ENCODE results near the gene MAGEB18. TPM values are rescaled to one million over a fixed set of nuclear protein-coding genes. Genes with fewer than 3 reads are reported as not detected.

Gene MAGEB18
- total RNA-seq (not detected), polyA plus RNA-seq (not detected)
- long read RNA-seq, donor 1, result 0 reads
- long read RNA-seq, donor 2, result 0 reads
- long read RNA-seq, donor 3, result 0 reads
- long read RNA-seq, donor 4, result 0 reads
- long read RNA-seq, donor 5, result 0 reads
- long read RNA-seq, donor 6, result 0 reads
- long read RNA-seq, donor 7, result 0 reads
- long read RNA-seq, donor 8, result 0 reads
- long read RNA-seq, donor 9, result 0 reads
- long read RNA-seq, donor 10, result 0 reads

DNA sequence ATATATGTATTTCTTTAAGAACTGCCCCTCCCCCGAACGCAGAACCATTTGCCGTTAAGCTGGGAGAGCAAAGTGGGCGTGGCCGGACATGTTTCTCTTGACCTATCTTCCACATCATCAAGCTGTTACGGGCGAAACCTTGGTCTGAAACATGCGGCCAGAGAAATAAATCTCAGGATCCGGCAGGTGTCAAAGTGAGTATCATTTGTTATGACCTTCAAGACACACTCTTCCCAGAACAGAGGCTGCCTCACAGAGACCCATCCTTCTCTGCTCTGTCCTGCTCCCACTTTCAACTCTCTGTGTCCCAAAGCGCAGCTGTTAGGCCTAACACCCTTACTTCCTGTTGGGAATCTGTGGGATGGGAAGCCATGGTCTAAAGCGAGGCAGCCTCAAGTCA, at the start of gene MAGEB18:
MAGEB18 (plus strand) TSS at position 70 of the 400 bp plus-strand sequence. CDS start 643 bp downstream, outside the sequence.
- intact Hi-C loops (cut with DNase I), result no loop called here
- WGBS, 4 donors, result 37 to 70% (median 65%) methylated on average over 10 to 11 of the region's 11 CpGs
- H3K36me3 ChIP-seq (replicated peaks in 1 of 2), result no peaks in the 10 kb centered on the region
- H3K27ac ChIP-seq, result no peak within 1 kb of the TSS
- H3K4me1 ChIP-seq (replicated peaks in 1 of 2), result no peaks in the 10 kb centered on the region
- H3K9me3 ChIP-seq (replicated peaks in 1 of 3), result no peaks in the 10 kb centered on the region
- no peaks in the 10 kb centered on the region for H3K27me3 ChIP-seq
- no peak for DNase-seq
- H3K4me3 ChIP-seq, result no peak within 1 kb of the TSS
- no peak for TF ChIP-seq POLR2A (IDR thresholded peaks at IDR 0.05)
- TF ChIP-seq, protein P1, sequence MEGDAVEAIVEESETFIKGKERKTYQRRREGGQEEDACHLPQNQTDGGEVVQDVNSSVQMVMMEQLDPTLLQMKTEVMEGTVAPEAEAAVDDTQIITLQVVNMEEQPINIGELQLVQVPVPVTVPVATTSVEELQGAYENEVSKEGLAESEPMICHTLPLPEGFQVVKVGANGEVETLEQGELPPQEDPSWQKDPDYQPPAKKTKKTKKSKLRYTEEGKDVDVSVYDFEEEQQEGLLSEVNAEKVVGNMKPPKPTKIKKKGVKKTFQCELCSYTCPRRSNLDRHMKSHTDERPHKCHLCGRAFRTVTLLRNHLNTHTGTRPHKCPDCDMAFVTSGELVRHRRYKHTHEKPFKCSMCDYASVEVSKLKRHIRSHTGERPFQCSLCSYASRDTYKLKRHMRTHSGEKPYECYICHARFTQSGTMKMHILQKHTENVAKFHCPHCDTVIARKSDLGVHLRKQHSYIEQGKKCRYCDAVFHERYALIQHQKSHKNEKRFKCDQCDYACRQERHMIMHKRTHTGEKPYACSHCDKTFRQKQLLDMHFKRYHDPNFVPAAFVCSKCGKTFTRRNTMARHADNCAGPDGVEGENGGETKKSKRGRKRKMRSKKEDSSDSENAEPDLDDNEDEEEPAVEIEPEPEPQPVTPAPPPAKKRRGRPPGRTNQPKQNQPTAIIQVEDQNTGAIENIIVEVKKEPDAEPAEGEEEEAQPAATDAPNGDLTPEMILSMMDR (IDR thresholded peaks at IDR 0.05), result no peak

DNA sequence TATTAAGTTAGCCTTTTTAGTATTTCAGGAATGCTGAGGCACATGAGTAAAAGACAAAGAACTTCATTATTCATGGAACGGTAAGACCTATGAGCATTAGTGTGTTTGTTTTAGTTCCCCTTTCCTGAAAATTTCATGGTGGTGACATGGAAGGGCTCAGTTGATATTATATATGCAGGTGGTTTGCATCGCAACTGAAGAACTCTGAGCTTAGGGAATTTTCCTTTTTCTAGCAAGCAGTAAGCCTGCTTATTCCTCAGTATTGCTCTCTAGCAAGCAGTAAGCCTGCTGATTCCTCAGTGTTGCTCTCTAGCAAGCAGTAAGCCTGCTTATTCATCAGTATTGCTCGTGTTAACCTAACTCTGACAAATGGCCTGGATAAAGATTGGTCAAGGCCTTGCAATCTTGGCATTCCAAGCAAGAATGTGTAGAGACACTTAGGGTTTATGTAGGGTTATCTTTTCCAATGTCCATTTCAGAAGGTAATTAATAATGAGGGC, 37.7 kb upstream of the MAGEB18 start:
- no peaks in the 10 kb centered on the region for H3K36me3 ChIP-seq (replicated peaks in 1 of 2)
- no peak overlapping the region for H3K27ac ChIP-seq
- DNase-seq, result no peak
- intact Hi-C loops (cut with DNase I), result no loop called here
- H3K4me1 ChIP-seq (replicated peaks in 1 of 2), result no peaks in the 10 kb centered on the region
- TF ChIP-seq, protein P1 (IDR thresholded peaks at IDR 0.05), result no peak
- TF ChIP-seq POLR2A (IDR thresholded peaks at IDR 0.05), result no peak
- H3K27me3 ChIP-seq, result no peaks in the 10 kb centered on the region
- H3K9me3 ChIP-seq (replicated peaks in 1 of 3), result no peaks in the 10 kb centered on the region
- WGBS, 4 donors, result 39 to 58% (median 51%) methylated on average over 3 of the region's 3 CpGs
- no peak overlapping the region for H3K4me3 ChIP-seq

DNA sequence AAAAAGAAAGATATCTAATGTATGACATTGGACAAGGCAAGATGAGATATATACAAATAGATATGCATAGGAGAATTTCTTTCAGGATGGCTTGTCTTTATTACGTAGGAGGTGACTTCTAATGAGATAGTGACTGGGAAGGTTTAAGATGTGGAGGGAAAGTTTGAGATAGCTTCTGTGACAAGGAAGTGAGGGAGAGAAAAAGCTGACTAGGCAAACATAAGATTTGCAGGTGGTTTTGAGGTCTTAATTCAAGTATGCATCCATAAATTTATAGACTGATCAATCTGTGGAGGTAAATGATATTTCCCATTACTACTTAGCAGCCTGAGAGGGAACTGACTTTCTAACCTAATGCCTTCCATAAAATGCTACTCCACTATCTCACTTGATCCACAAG, 29.0 kb upstream of the MAGEB18 start:
- DNase-seq, result no peak
- intact Hi-C loops (cut with DNase I), result no loop called here
- Histone ChIP-seq H3K27me3 (no peaks in the 10 kb centered on the region), H3K36me3 (replicated peaks in 1 of 2) (no peaks in the 10 kb centered on the region), H3K4me3 (no peak overlapping the region), H3K4me1 (replicated peaks in 1 of 2) (no peaks in the 10 kb centered on the region), H3K27ac (no peak overlapping the region), H3K9me3 (replicated peaks in 1 of 3) (no peaks in the 10 kb centered on the region)
- no peak for TF ChIP-seq POLR2A (IDR thresholded peaks at IDR 0.05)
- TF ChIP-seq, protein P1 (IDR thresholded peaks at IDR 0.05), result no peak
- 67 to 92% (median 81%) methylated on average over 1 of the region's 1 CpG for WGBS, 4 donors

DNA sequence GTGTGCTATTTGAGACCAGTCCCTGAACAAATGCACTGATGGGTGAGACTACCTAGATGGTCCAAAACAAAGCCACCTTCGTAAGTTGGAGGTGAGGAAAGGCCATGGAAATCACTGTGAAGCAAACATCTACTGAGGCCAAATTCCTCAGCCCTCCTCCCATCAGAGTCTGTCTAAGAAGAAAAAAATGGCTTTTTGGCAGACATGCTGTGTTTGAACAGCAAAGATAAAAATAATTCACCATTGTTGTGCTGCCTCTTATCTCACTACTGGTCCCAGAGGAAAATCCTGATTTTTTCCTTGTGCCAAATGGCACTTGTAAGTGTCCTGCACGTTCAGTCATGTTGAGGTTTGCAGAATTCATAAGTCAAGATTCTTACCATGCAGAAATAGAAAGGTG, 7.9 kb downstream of the MAGEB18 start:
- Histone ChIP-seq H3K4me3 (no peak overlapping the region), H3K9me3 (replicated peaks in 1 of 3) (no peaks in the 10 kb centered on the region), H3K36me3 (replicated peaks in 1 of 2) (no peaks in the 10 kb centered on the region), H3K27ac (no peak overlapping the region), H3K4me1 (replicated peaks in 1 of 2) (no peaks in the 10 kb centered on the region), H3K27me3 (no peaks in the 10 kb centered on the region)
- intact Hi-C loops (cut with DNase I), result no loop called here
- TF ChIP-seq, protein P1 (IDR thresholded peaks at IDR 0.05), result no peak
- TF ChIP-seq POLR2A (IDR thresholded peaks at IDR 0.05), result no peak
- 20 to 36% (median 26%) methylated on average over 2 of the region's 2 CpGs for WGBS, 4 donors
- no peak for DNase-seq

All from adrenal gland (tissue), 19 donors.